Measurements from ENCODE around the gene GPR39.

- TF ChIP-seq EP300 (IDR thresholded peaks at IDR 0.05) = no peak
- no peak for TF ChIP-seq CTCF (IDR thresholded peaks at IDR 0.05)
- TF ChIP-seq POLR2AphosphoS5 (IDR thresholded peaks at IDR 0.05) = no peak
- TF ChIP-seq POLR2A (IDR thresholded peaks at IDR 0.05; ENCODE audit: low read depth) = no peak
Observed at GRCh38 chr2:132400901-132401240, 15.7 kb upstream of the GPR39 start.

All from esophagus muscularis mucosa (tissue), 4 donors.